ENCODE data around the gene ZBTB20. TPM values are rescaled to one million over a fixed set of nuclear protein-coding genes. Genes with fewer than 3 reads are reported as not detected.

Gene ZBTB20
- total RNA-seq, 2 donors from 2014 or later, result 112 to 120 TPM

- Histone ChIP-seq H3K9me3 (no peaks in the 10 kb centered on the region), H3K4me3 (no peak overlapping the region), H3K27me3 (replicated peaks; ENCODE audit: insufficient read depth) (no peaks in the 10 kb centered on the region), H3K36me3 (no peaks in the 10 kb centered on the region), H3K4me1 (ENCODE audit: control insufficient read depth in 1 of 2, low read depth in 2 of 2) (no peaks in the 10 kb centered on the region), H3K27ac (no peak overlapping the region)
- TF ChIP-seq CTCF (IDR thresholded peaks at IDR 0.05), result no peak
- DNase-seq (ENCODE audit: low spot score) (no peak), ATAC-seq (ENCODE audit: insufficient number of reproducible peaks, low FRiP score, low read depth) (no peak)
These were observed 8.0 kb downstream of the ZBTB20 start for GRCh38 chr3:115139072-115139471.

- no peaks in the 10 kb centered on the region for H3K4me1 ChIP-seq (ENCODE audit: control insufficient read depth in 1 of 2, low read depth in 2 of 2)
- H3K27me3 ChIP-seq (replicated peaks; ENCODE audit: insufficient read depth), result no peaks in the 10 kb centered on the region
- DNase-seq (ENCODE audit: low spot score) (no peak), ATAC-seq (ENCODE audit: insufficient number of reproducible peaks, low FRiP score, low read depth) (no peak)
- H3K4me3 ChIP-seq, result no peak overlapping the region
- H3K27ac ChIP-seq, result no peak overlapping the region
- no peak for TF ChIP-seq CTCF (IDR thresholded peaks at IDR 0.05)
- H3K9me3 ChIP-seq, result no peaks in the 10 kb centered on the region
- no peaks in the 10 kb centered on the region for H3K36me3 ChIP-seq
These were observed 12.3 kb downstream of the ZBTB20 start for GRCh38 chr3:115134648-115135347.

GRCh38 chr3:115127208-115127607 is 19.9 kb downstream of the ZBTB20 start:
- DNase-seq (ENCODE audit: low spot score), result no peak
- no peak for TF ChIP-seq CTCF (IDR thresholded peaks at IDR 0.05)
- Histone ChIP-seq H3K27ac (no peak overlapping the region), H3K4me3 (no peak overlapping the region), H3K36me3 (no peaks in the 10 kb centered on the region), H3K4me1 (ENCODE audit: control insufficient read depth in 1 of 2, low read depth in 2 of 2) (no peaks in the 10 kb centered on the region), H3K27me3 (replicated peaks; ENCODE audit: insufficient read depth) (no peaks in the 10 kb centered on the region), H3K9me3 (no peaks in the 10 kb centered on the region)
- no peak for ATAC-seq (ENCODE audit: insufficient number of reproducible peaks, low FRiP score, low read depth)

GRCh38 chr3:115120597-115120996 is 26.5 kb downstream of the ZBTB20 start:
- DNase-seq (ENCODE audit: low spot score) (no peak), ATAC-seq (ENCODE audit: insufficient number of reproducible peaks, low FRiP score, low read depth) (no peak)
- Histone ChIP-seq H3K27ac (no peak overlapping the region), H3K36me3 (no peaks in the 10 kb centered on the region), H3K27me3 (replicated peaks; ENCODE audit: insufficient read depth) (no peaks in the 10 kb centered on the region), H3K4me1 (ENCODE audit: control insufficient read depth in 1 of 2, low read depth in 2 of 2) (peaks cover 0 to 7% of the 10 kb centered on the region in 2 donors), H3K9me3 (peaks cover 4% of the 10 kb centered on the region), H3K4me3 (no peak overlapping the region)
- no peak for TF ChIP-seq CTCF (IDR thresholded peaks at IDR 0.05)

- H3K4me1 ChIP-seq (ENCODE audit: control insufficient read depth in 1 of 2, low read depth in 2 of 2), result peaks cover 3 to 4% of the 10 kb centered on the region in 2 donors
- no peaks in the 10 kb centered on the region for H3K36me3 ChIP-seq
- H3K9me3 ChIP-seq, result peaks cover 4% of the 10 kb centered on the region
- H3K4me3 ChIP-seq, result no peak overlapping the region
- H3K27ac ChIP-seq, result no peak overlapping the region
- ATAC-seq (ENCODE audit: insufficient number of reproducible peaks, low FRiP score, low read depth), result no peak
- TF ChIP-seq CTCF (IDR thresholded peaks at IDR 0.05), result no peak
- no peaks in the 10 kb centered on the region for H3K27me3 ChIP-seq (replicated peaks; ENCODE audit: insufficient read depth)
- no peak for DNase-seq (ENCODE audit: low spot score)
These were observed 33.7 kb downstream of the ZBTB20 start for GRCh38 chr3:115113367-115113766.
